HL-60 (cell line): Measurements from ENCODE around the gene FUT1.

Experiments
- CTCF ChIP-seq: IDR thresholded peaks from one replicate; pipeline ENCODE4 v1.5.1; 2011; ENCODE audit warnings: low read length, control low read depth, inconsistent platforms; ENCODE audit not compliant: insufficient read depth
- GABPA ChIP-seq: IDR thresholded peaks from 2 replicates; pipeline ENCODE4 v1.6.1; 2012; ENCODE audit warnings: low read depth
- POLR2AphosphoS5 ChIP-seq: IDR thresholded peaks from 2 replicates; pipeline ENCODE4 v1.6.1; 2012; ENCODE audit warnings: low read depth
- REST ChIP-seq: IDR thresholded peaks from 2 replicates; pipeline ENCODE4 v1.6.1; 2012; ENCODE audit warnings: low read depth; ENCODE audit not compliant: insufficient replicate concordance
- SPI1 ChIP-seq: IDR thresholded peaks from 2 replicates; pipeline ENCODE4 v1.6.1; 2012; ENCODE audit warnings: low read depth, mild to moderate bottlenecking, borderline replicate concordance

GRCh38 chr19:48795055-48795684, 42.7 kb upstream of the FUT1 start:
- TF ChIP-seq CTCF = peak; percentile 43
- TF ChIP-seq SPI1 = no peak
- TF ChIP-seq GABPA = peak; percentile 53
- no peak for TF ChIP-seq REST
- peak; percentile 73 for TF ChIP-seq POLR2AphosphoS5
